HEK293 (cell line): ENCODE data around the gene KLHL29.

ENCODE experiments used
- CTCF ChIA-PET: fragments of 350-600 bp; formaldehyde crosslinking; extraction: SDS; loops from one replicate; lab custom pipeline; 2021; ENCODE audit warnings: antibody characterized with exemption; lab: Yijun Ruan, JAX
- POLR2A ChIA-PET: fragments of 300-600 bp; formaldehyde crosslinking; extraction: SDS; loops from one replicate; lab custom pipeline; 2020; ENCODE audit warnings: antibody characterized with exemption, inconsistent platforms; lab: Yijun Ruan, JAX
- H3K27ac ChIP-seq: fragments of 200-500 bp; sonication (Bioruptor generic); 2 replicates; pipeline ENCODE4 v1.5.1; 2014; ENCODE audit warnings: low read depth, low read length, control low read depth, inconsistent platforms; ENCODE audit errors: extremely low read depth
- H3K36me3 ChIP-seq, 2 experiments: fragments of 200-500 bp in 1 of 2; sonication (Bioruptor generic) in 1 of 2; 1 replicate in 1 of 2; 2 replicates in 1 of 2; pipeline ENCODE4 v1.5.1; 2014 to 2017; ENCODE audit warnings: inconsistent platforms in 2 of 2, low read length in 2 of 2; ENCODE audit not compliant: control insufficient read depth in 2 of 2, insufficient read depth in 1 of 2
- H3K4me1 ChIP-seq: fragments of 200-500 bp; sonication (Bioruptor generic); 2 replicates; pipeline ENCODE4 v1.5.1; 2014; ENCODE audit warnings: mild to moderate bottlenecking, low read length, inconsistent platforms; ENCODE audit not compliant: control insufficient read depth, insufficient read depth
- H3K4me3 ChIP-seq: 2 replicates; pipeline ENCODE4 v1.5.1; 2011; ENCODE audit warnings: low read depth, mild to moderate bottlenecking, control low read depth, low read length, moderate library complexity
- H3K9me3 ChIP-seq: fragments of 200-500 bp; sonication (Bioruptor generic); 2 replicates; pipeline ENCODE4 v1.5.1; 2014; ENCODE audit warnings: low read depth, low read length, inconsistent platforms; ENCODE audit not compliant: control insufficient read depth, insufficient read depth
- AEBP2 ChIP-seq: fragments of 450-650 bp; formaldehyde crosslinking; IDR thresholded peaks from 2 replicates; pipeline ENCODE4 v1.5.1; 2016; ENCODE audit warnings: missing biosample characterization, missing genetic modification characterization, borderline replicate concordance
- HOXA7 ChIP-seq: sonication (generic); formaldehyde crosslinking; IDR thresholded peaks from 2 replicates; pipeline ENCODE4 v1.8.1; 2022; ENCODE audit warnings: missing genetic modification reagents, borderline replicate concordance
- KLF10 ChIP-seq: fragments of 450-650 bp; IDR thresholded peaks from 2 replicates; pipeline ENCODE4 v1.5.1; 2018; ENCODE audit warnings: missing biosample characterization, mild to moderate bottlenecking, missing genetic modification characterization
- OVOL3 ChIP-seq: fragments of 450-650 bp; formaldehyde crosslinking; IDR thresholded peaks from 2 replicates; pipeline ENCODE4 v1.5.1; 2016; ENCODE audit warnings: missing biosample characterization, missing genetic modification characterization
- ZFP41 ChIP-seq: fragments of 450-650 bp; formaldehyde crosslinking; IDR thresholded peaks from 2 replicates; pipeline ENCODE4 v1.5.1; 2016; ENCODE audit warnings: missing biosample characterization, missing genetic modification characterization, borderline replicate concordance
- ZNF169 ChIP-seq: fragments of 450-650 bp; formaldehyde crosslinking; IDR thresholded peaks from 2 replicates; pipeline ENCODE4 v1.5.1; 2016; ENCODE audit warnings: missing biosample characterization, missing genetic modification characterization
- ZNF223 ChIP-seq: fragments of 450-650 bp; formaldehyde crosslinking; IDR thresholded peaks from 2 replicates; pipeline ENCODE4 v1.5.1; 2016; ENCODE audit warnings: missing biosample characterization, missing genetic modification characterization
- ZNF280D ChIP-seq: fragments of 450-650 bp; formaldehyde crosslinking; IDR thresholded peaks from 2 replicates; pipeline ENCODE4 v1.5.1; 2016; ENCODE audit warnings: missing biosample characterization, missing genetic modification characterization
- ZNF324 ChIP-seq: fragments of 450-650 bp; formaldehyde crosslinking; IDR thresholded peaks from 2 replicates; pipeline ENCODE4 v1.5.1; 2016; ENCODE audit warnings: missing biosample characterization, missing genetic modification characterization
- ZNF341 ChIP-seq: fragments of 450-650 bp; formaldehyde crosslinking; IDR thresholded peaks from 2 replicates; pipeline ENCODE4; 2016; ENCODE audit warnings: low read depth, missing biosample characterization, missing genetic modification characterization
- ZNF398 ChIP-seq: fragments of 450-650 bp; formaldehyde crosslinking; IDR thresholded peaks from 2 replicates; pipeline ENCODE4 v1.5.1; 2017; ENCODE audit warnings: missing biosample characterization, missing genetic modification characterization
- ZNF510 ChIP-seq: fragments of 450-650 bp; formaldehyde crosslinking; IDR thresholded peaks from 2 replicates; pipeline ENCODE4 v1.5.1; 2018; ENCODE audit warnings: mild to moderate bottlenecking, missing genetic modification characterization, missing biosample characterization; ENCODE audit not compliant: insufficient replicate concordance
- ZNF549 ChIP-seq: fragments of 450-650 bp; IDR thresholded peaks from 2 replicates; pipeline ENCODE4 v1.5.1; 2018; ENCODE audit warnings: missing biosample characterization, missing genetic modification characterization, mild to moderate bottlenecking, inconsistent platforms, moderate library complexity
- ZNF561 ChIP-seq: fragments of 450-650 bp; IDR thresholded peaks from 2 replicates; pipeline ENCODE4 v1.5.1; 2018; ENCODE audit warnings: missing biosample characterization, missing genetic modification characterization, borderline replicate concordance
- ZNF610 ChIP-seq: fragments of 450-650 bp; formaldehyde crosslinking; IDR thresholded peaks from 2 replicates; pipeline ENCODE4 v1.5.1; 2016; ENCODE audit warnings: missing biosample characterization, missing genetic modification characterization, borderline replicate concordance
- ZNF837 ChIP-seq: fragments of 450-650 bp; formaldehyde crosslinking; IDR thresholded peaks from 2 replicates; pipeline ENCODE4 v1.5.1; 2016; ENCODE audit warnings: missing biosample characterization, missing genetic modification characterization
- ZNF843 ChIP-seq: fragments of 450-650 bp; formaldehyde crosslinking; IDR thresholded peaks from 2 replicates; pipeline ENCODE4 v1.5.1; 2016; ENCODE audit warnings: missing biosample characterization, missing genetic modification characterization
- ZSCAN18 ChIP-seq: fragments of 450-650 bp; formaldehyde crosslinking; IDR thresholded peaks from 2 replicates; pipeline ENCODE4 v1.5.1; 2016; ENCODE audit warnings: missing biosample characterization, missing genetic modification characterization
- ZSCAN30 ChIP-seq: fragments of 450-650 bp; IDR thresholded peaks from 2 replicates; pipeline ENCODE4 v1.5.1; 2018; ENCODE audit warnings: missing biosample characterization, mild to moderate bottlenecking, missing genetic modification characterization, moderate library complexity
- TF ChIP-seq, protein P1 (sequence below): fragments of 450-650 bp; formaldehyde crosslinking; conservative IDR thresholded peaks from 2 replicates; pipeline ENCODE4 v1.5.1; 2016; ENCODE audit warnings: low read depth, missing biosample characterization, missing genetic modification characterization

KLHL29 gene

DNA sequence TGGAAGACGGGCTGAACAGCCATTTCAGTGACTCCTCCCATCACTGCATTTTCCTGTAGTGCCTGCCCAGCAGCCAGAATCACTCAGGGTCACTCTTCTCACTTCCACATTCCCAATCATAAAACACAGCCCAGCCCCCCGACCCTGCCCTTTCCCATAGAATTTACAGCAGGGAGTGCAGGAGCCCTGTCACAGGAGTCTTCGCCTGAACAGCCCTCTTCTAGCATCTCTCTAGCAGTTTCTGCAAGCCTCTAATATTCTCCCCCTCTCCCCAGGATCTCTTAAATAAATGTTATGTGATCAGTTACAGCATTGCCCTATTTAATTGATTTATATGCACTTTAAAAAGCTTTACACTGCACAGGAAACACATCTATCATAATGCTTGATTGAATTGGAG is 42.9 kb upstream of the KLHL29 start:
- ChIA-PET POLR2A (no interaction called here), CTCF (no interaction called here)
- Histone ChIP-seq H3K36me3 (no peaks in the 10 kb centered on the region), H3K9me3 (no peaks in the 10 kb centered on the region), H3K4me3 (no peak overlapping the region), H3K27ac (no peak overlapping the region), H3K4me1 (no peaks in the 10 kb centered on the region)
- no peak for TF ChIP-seq ZNF837 (tag by site-specific recombination)
- TF ChIP-seq HOXA7: no peak
- TF ChIP-seq ZNF324 (tag by site-specific recombination): no peak
- no peak for TF ChIP-seq ZNF280D (tag by site-specific recombination)
- no peak for TF ChIP-seq ZNF843 (tag by site-specific recombination)
- TF ChIP-seq ZNF398: no peak
- TF ChIP-seq AEBP2 (tag by site-specific recombination): no peak
- no peak for TF ChIP-seq KLF10 (tag by site-specific recombination)
- no peak for TF ChIP-seq ZSCAN30 (tag by site-specific recombination)

GRCh38 chr2:23346029-23346428 is 39.0 kb upstream of the KLHL29 start:
- Histone ChIP-seq H3K4me1 (no peaks in the 10 kb centered on the region), H3K36me3 (no peaks in the 10 kb centered on the region), H3K27ac (no peak overlapping the region), H3K9me3 (no peaks in the 10 kb centered on the region), H3K4me3 (no peak overlapping the region)
- TF ChIP-seq, protein P1, sequence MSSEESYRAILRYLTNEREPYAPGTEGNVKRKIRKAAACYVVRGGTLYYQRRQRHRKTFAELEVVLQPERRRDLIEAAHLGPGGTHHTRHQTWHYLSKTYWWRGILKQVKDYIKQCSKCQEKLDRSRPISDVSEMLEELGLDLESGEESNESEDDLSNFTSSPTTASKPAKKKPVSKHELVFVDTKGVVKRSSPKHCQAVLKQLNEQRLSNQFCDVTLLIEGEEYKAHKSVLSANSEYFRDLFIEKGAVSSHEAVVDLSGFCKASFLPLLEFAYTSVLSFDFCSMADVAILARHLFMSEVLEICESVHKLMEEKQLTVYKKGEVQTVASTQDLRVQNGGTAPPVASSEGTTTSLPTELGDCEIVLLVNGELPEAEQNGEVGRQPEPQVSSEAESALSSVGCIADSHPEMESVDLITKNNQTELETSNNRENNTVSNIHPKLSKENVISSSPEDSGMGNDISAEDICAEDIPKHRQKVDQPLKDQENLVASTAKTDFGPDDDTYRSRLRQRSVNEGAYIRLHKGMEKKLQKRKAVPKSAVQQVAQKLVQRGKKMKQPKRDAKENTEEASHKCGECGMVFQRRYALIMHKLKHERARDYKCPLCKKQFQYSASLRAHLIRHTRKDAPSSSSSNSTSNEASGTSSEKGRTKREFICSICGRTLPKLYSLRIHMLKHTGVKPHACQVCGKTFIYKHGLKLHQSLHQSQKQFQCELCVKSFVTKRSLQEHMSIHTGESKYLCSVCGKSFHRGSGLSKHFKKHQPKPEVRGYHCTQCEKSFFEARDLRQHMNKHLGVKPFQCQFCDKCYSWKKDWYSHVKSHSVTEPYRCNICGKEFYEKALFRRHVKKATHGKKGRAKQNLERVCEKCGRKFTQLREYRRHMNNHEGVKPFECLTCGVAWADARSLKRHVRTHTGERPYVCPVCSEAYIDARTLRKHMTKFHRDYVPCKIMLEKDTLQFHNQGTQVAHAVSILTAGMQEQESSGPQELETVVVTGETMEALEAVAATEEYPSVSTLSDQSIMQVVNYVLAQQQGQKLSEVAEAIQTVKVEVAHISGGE (tag by site-specific recombination): no peak
- TF ChIP-seq ZNF223 (tag by site-specific recombination): no peak
- TF ChIP-seq ZNF169 (tag by site-specific recombination): no peak
- TF ChIP-seq ZSCAN18 (tag by site-specific recombination): no peak
- no peak for TF ChIP-seq ZNF341 (tag by site-specific recombination)
- TF ChIP-seq ZNF549 (tag by site-specific recombination): no peak
- TF ChIP-seq ZNF561 (tag by site-specific recombination): no peak
- no peak for TF ChIP-seq OVOL3 (tag by site-specific recombination)
- TF ChIP-seq ZNF510 (tag by site-specific recombination): no peak
- no peak for TF ChIP-seq ZNF280D (tag by site-specific recombination)
- TF ChIP-seq ZNF610 (tag by site-specific recombination): no peak
- TF ChIP-seq ZFP41 (tag by site-specific recombination): no peak
- ChIA-PET POLR2A (no interaction called here), CTCF (no interaction called here)
